OCI-LY7 (cell line): ENCODE results near the gene PTPRZ1.

Experiments
- EZH2phosphoT487 ChIP-seq: fragments of 200-600 bp; sonication (generic); IDR thresholded peaks from 2 replicates; pipeline ENCODE4 v1.6.1; 2018; ENCODE audit warnings: low read depth, borderline replicate concordance, mild to moderate bottlenecking, mixed run types, antibody characterized with exemption, low read length, moderate library complexity, mixed read lengths
- TF ChIP-seq, protein P1 (sequence below): fragments of 200-600 bp; sonication (generic); conservative IDR thresholded peaks from 2 replicates; pipeline ENCODE4 v1.5.1; 2014; ENCODE audit warnings: mild to moderate bottlenecking, antibody characterized with exemption, low read length, moderate library complexity, mixed read lengths

DNA sequence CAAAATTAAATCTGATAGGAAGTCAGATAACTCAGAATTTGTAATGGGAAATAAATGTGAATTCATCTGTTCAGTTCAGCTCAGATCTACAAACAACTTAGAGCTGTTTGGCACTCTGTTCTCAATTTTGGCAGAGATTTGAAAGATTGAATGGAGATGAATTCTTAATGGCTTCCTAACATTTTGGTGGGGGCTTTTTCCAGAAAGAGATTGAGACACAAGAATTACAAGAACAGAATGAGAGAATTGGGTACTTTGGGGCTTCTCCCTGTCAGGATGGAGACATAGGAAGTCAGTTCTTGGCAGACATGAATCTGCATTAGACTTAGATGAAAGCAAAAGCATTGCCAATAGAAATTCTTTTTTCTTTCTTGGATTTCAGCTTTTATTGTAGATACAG lies 39.0 kb upstream of the PTPRZ1 start:
- TF ChIP-seq, protein P1, sequence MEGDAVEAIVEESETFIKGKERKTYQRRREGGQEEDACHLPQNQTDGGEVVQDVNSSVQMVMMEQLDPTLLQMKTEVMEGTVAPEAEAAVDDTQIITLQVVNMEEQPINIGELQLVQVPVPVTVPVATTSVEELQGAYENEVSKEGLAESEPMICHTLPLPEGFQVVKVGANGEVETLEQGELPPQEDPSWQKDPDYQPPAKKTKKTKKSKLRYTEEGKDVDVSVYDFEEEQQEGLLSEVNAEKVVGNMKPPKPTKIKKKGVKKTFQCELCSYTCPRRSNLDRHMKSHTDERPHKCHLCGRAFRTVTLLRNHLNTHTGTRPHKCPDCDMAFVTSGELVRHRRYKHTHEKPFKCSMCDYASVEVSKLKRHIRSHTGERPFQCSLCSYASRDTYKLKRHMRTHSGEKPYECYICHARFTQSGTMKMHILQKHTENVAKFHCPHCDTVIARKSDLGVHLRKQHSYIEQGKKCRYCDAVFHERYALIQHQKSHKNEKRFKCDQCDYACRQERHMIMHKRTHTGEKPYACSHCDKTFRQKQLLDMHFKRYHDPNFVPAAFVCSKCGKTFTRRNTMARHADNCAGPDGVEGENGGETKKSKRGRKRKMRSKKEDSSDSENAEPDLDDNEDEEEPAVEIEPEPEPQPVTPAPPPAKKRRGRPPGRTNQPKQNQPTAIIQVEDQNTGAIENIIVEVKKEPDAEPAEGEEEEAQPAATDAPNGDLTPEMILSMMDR: no peak
- no peak for TF ChIP-seq EZH2phosphoT487
